HG03196 (cell line): ENCODE data around the gene CADPS2.
"Not testable (repeated sequence)": the region's sequence is repeated elsewhere in the genome, so short reads cannot be mapped to it uniquely, and the experiment has no call there.

Experiments used
- ATAC-seq: cut with Tn5 transposase; IDR thresholded peaks from one replicate; pipeline ENCODE4 v1.9.1; 2021; ENCODE audit not compliant: unreplicated experiment

The CADPS2 gene

GRCh38 chr7:122715183-122715582 is 171.1 kb downstream of the CADPS2 start:
- ATAC-seq = no peak

GRCh38 chr7:122710916-122711315 is 175.3 kb downstream of the CADPS2 start:
- no peak for ATAC-seq

- ATAC-seq = no peak
Observed at GRCh38 chr7:122709930-122710646, 176.2 kb downstream of the CADPS2 start.

- no peak for ATAC-seq
Observed at GRCh38 chr7:122706836-122707235, 179.4 kb downstream of the CADPS2 start.

GRCh38 chr7:122702872-122703510 is 183.3 kb downstream of the CADPS2 start, which contains the start of gene RNF148:
Gene RNF148 (minus strand): TSS chr7:122702922. CDS start chr7:122702750, 172 bp downstream.
- ATAC-seq = no peak

- no peak for ATAC-seq
Observed at GRCh38 chr7:122699017-122699416, 187.2 kb downstream of the CADPS2 start, which contains the start of gene RNF133. Gene RNF133 (minus strand): TSS chr7:122699117. CDS start chr7:122698918, 199 bp downstream.

- ATAC-seq = no peak
Observed at GRCh38 chr7:122695816-122696215, 190.4 kb downstream of the CADPS2 start.

- ATAC-seq = no peak
Observed at GRCh38 chr7:122694697-122695096, 191.6 kb downstream of the CADPS2 start.

GRCh38 chr7:122692769-122693309 is 193.4 kb downstream of the CADPS2 start:
- no peak for ATAC-seq

GRCh38 chr7:122691569-122692235 is 194.6 kb downstream of the CADPS2 start:
- ATAC-seq = no peak

GRCh38 chr7:122689346-122690109 is 196.7 kb downstream of the CADPS2 start:
- ATAC-seq = no peak

GRCh38 chr7:122688400-122688998 is 197.8 kb downstream of the CADPS2 start:
- no peak for ATAC-seq

- ATAC-seq = no peak
Observed at GRCh38 chr7:122686360-122686878, 199.8 kb downstream of the CADPS2 start.

GRCh38 chr7:122684504-122684903 is 201.8 kb downstream of the CADPS2 start:
- no peak for ATAC-seq

- ATAC-seq = no peak
Observed at GRCh38 chr7:122682815-122683550, 203.3 kb downstream of the CADPS2 start.

GRCh38 chr7:122681186-122681585 is 205.1 kb downstream of the CADPS2 start:
- not testable (repeated sequence) for ATAC-seq

GRCh38 chr7:122679813-122680212 is 206.4 kb downstream of the CADPS2 start:
- no peak for ATAC-seq

- ATAC-seq = not testable (repeated sequence)
Observed at GRCh38 chr7:122679269-122679709, 207.0 kb downstream of the CADPS2 start.

GRCh38 chr7:122677149-122677548 is 209.1 kb downstream of the CADPS2 start:
- ATAC-seq = no peak
